LNCaP clone FGC (cell line): Measurements from ENCODE around the gene OCSTAMP.

Experiments used
- DNase-seq: peaks from one replicate; pipeline ENCODE4 v3.0.0-alpha.2; 2011; ENCODE audit warnings: low read depth
- H3K4me3 ChIP-seq: 2 replicates; pipeline ENCODE4 v1.5.1; 2011; ENCODE audit warnings: mild to moderate bottlenecking, low read depth, low read length, control low read depth
- CTCF ChIP-seq: IDR thresholded peaks from 2 replicates; pipeline ENCODE4 v1.5.1; 2012; ENCODE audit warnings: mild to moderate bottlenecking; ENCODE audit not compliant: control insufficient read depth, insufficient read depth; ENCODE audit errors: extremely low read depth

Gene OCSTAMP

GRCh38 chr20:46554828-46555227 is 4.4 kb upstream of the OCSTAMP start:
- H3K4me3 ChIP-seq: no peak overlapping the region
- no peak for DNase-seq
- no peak for TF ChIP-seq CTCF

- no peak for DNase-seq
- no peak for TF ChIP-seq CTCF
- H3K4me3 ChIP-seq: no peak overlapping the region
These were observed 3.5 kb upstream of the OCSTAMP start for GRCh38 chr20:46553926-46554325.

GRCh38 chr20:46552460-46553420 is 2.3 kb upstream of the OCSTAMP start:
- TF ChIP-seq CTCF: no peak
- no peak overlapping the region for H3K4me3 ChIP-seq
- no peak for DNase-seq

- H3K4me3 ChIP-seq: no peak overlapping the region
- no peak for TF ChIP-seq CTCF
- no peak for DNase-seq
These were observed 1.3 kb upstream of the OCSTAMP start for GRCh38 chr20:46551522-46552381.

GRCh38 chr20:46549188-46549972 is 1.1 kb downstream of the OCSTAMP start:
- no peak for DNase-seq
- TF ChIP-seq CTCF: peak; percentile 21; the same call in 1 of the 2 replicates
- H3K4me3 ChIP-seq: no peak overlapping the region

GRCh38 chr20:46548688-46549087 is 1.8 kb downstream of the OCSTAMP start:
- TF ChIP-seq CTCF: no peak
- no peak for DNase-seq
- no peak overlapping the region for H3K4me3 ChIP-seq
